SK-N-SH (cell line): ENCODE results near the gene EEFSEC. TPM values are rescaled to one million over a fixed set of nuclear protein-coding genes. Genes with fewer than 3 reads are reported as not detected.

Experiments
- CTCF ChIA-PET: fragments of 300-600, 350-600 bp; formaldehyde crosslinking; extraction: SDS; loops from one replicate; lab custom pipeline; 2021; lab: Yijun Ruan, JAX
- POLR2A ChIA-PET: fragments of 350-600 bp; sonication (Branson Sonifier 250); formaldehyde crosslinking; extraction: SDS; loops from one replicate; lab custom pipeline; 2020; ENCODE audit warnings: antibody characterized with exemption, inconsistent platforms; lab: Yijun Ruan, JAX
- DNase-seq: peaks from one replicate; pipeline ENCODE4 v3.0.0; 2012
- H2AFZ ChIP-seq: fragments of 200-600 bp; sonication (generic); 2 replicates; pipeline ENCODE4 v1.8.1; 2016; ENCODE audit warnings: antibody characterized with exemption, mild to moderate bottlenecking, low read depth
- H3F3A ChIP-seq: fragments of 200-600 bp; sonication (generic); replicated peaks from 2 replicates; pipeline ENCODE3; 2016; ENCODE audit warnings: antibody characterized with exemption, mild to moderate bottlenecking; ENCODE audit not compliant: insufficient read depth
- H3K27ac ChIP-seq, 2 experiments: fragments of 200-500 bp in 1 of 2; fragments of 200-600 bp in 1 of 2; sonication (Bioruptor generic) in 1 of 2; sonication (generic), shearing (Covaris generic) in 1 of 2; 2 replicates each; pipeline versions ENCODE4 v1.5.1 to v1.6.1; 2014 to 2016; ENCODE audit warnings: low read depth in 2 of 2, inconsistent platforms in 1 of 2, low read length in 1 of 2, mild to moderate bottlenecking in 1 of 2, mixed read lengths in 1 of 2
- H3K27me3 ChIP-seq: fragments of 200-600 bp; sonication (generic), shearing (Covaris generic); 2 replicates; pipeline ENCODE4 v1.6.1; 2016; ENCODE audit warnings: mixed run types; ENCODE audit not compliant: insufficient read depth
- H3K36me3 ChIP-seq, 2 experiments: fragments of 200-500 bp in 1 of 2; fragments of 200-600 bp in 1 of 2; sonication (Bioruptor generic) in 1 of 2; sonication (generic) in 1 of 2; replicated peaks in 1 of 2; 2 replicates each; pipeline versions ENCODE3 to v1.5.1; 2014 to 2016; ENCODE audit warnings: low read length in 1 of 2, mild to moderate bottlenecking in 1 of 2; ENCODE audit not compliant: insufficient read depth in 2 of 2, control insufficient read depth in 1 of 2
- H3K4me1 ChIP-seq, 2 experiments: fragments of 200-500 bp in 1 of 2; fragments of 200-600 bp in 1 of 2; sonication (Bioruptor generic) in 1 of 2; sonication (generic), shearing (Covaris generic) in 1 of 2; 2 replicates each; pipeline versions ENCODE4 v1.5.1 to v1.6.1; 2014 to 2016; ENCODE audit warnings: low read depth in 1 of 2, low read length in 1 of 2, mixed run types in 1 of 2; ENCODE audit not compliant: insufficient read depth in 2 of 2, control insufficient read depth in 1 of 2
- H3K4me2 ChIP-seq: fragments of 200-600 bp; sonication (generic), shearing (Covaris generic); 2 replicates; pipeline ENCODE4 v1.6.1; 2017; ENCODE audit warnings: mixed run types
- H3K4me3 ChIP-seq, 2 experiments: fragments of 200-500 bp in 1 of 2; fragments of 200-600 bp in 1 of 2; sonication (Bioruptor generic) in 1 of 2; sonication (generic), shearing (Covaris generic) in 1 of 2; 2 replicates each; pipeline versions ENCODE4 v1.5.1 to v1.8.1; 2014 to 2016; ENCODE audit warnings: low read depth in 2 of 2, inconsistent platforms in 1 of 2, low read length in 1 of 2, mild to moderate bottlenecking in 1 of 2, mixed read lengths in 1 of 2, moderate library complexity in 1 of 2
- H3K79me2 ChIP-seq: fragments of 200-600 bp; sonication (generic); 2 replicates; pipeline ENCODE4 v1.8.1; 2017; ENCODE audit warnings: mild to moderate bottlenecking; ENCODE audit not compliant: insufficient read depth
- H3K9ac ChIP-seq: fragments of 200-600 bp; sonication (generic); 2 replicates; pipeline ENCODE4 v1.6.1; 2017; ENCODE audit warnings: mixed run types
- H3K9me2 ChIP-seq: fragments of 200-600 bp; sonication (generic); 2 replicates; pipeline ENCODE4 v1.6.1; 2017; ENCODE audit warnings: mixed run types
- H3K9me3 ChIP-seq: fragments of 200-600 bp; sonication (generic); 2 replicates; pipeline ENCODE4 v1.6.1; 2017; ENCODE audit warnings: mixed run types, mild to moderate bottlenecking, moderate library complexity
- H4K20me1 ChIP-seq: fragments of 200-600 bp; sonication (generic); 2 replicates; pipeline ENCODE4 v1.6.1; 2017; ENCODE audit warnings: mild to moderate bottlenecking, mixed run types; ENCODE audit not compliant: insufficient read depth
- CHD2 ChIP-seq: fragments of 150-350 bp; IDR thresholded peaks from 2 replicates; pipeline ENCODE4 v1.6.1; 2018; ENCODE audit warnings: low read length; ENCODE audit not compliant: partially characterized antibody
- CTCF ChIP-seq: fragments of 200-600 bp; sonication (generic); IDR thresholded peaks from 2 replicates; pipeline ENCODE4 v1.6.1; 2017; ENCODE audit warnings: antibody characterized with exemption, mild to moderate bottlenecking, moderate library complexity
- ELF1 ChIP-seq: IDR thresholded peaks from 2 replicates; pipeline ENCODE4 v1.4.0; 2012
- FOXJ3 ChIP-seq: sonication (generic); formaldehyde crosslinking; IDR thresholded peaks from 2 replicates; pipeline ENCODE4 v1.5.1; 2020; ENCODE audit warnings: mild to moderate bottlenecking, missing genetic modification reagents
- NFIC ChIP-seq: IDR thresholded peaks from 2 replicates; pipeline ENCODE4 v1.4.0; 2012; ENCODE audit warnings: borderline replicate concordance
- POLR2AphosphoS5 ChIP-seq: IDR thresholded peaks from 2 replicates; pipeline ENCODE4 v1.6.1; 2012; ENCODE audit warnings: low read depth, low read length
- RFX5 ChIP-seq: IDR thresholded peaks from 2 replicates; pipeline ENCODE4 v1.6.1; 2012; ENCODE audit warnings: mild to moderate bottlenecking, improper control_type of control experiment, low read length
- RXRA ChIP-seq: IDR thresholded peaks from 2 replicates; pipeline ENCODE4 v1.4.0; 2012; ENCODE audit warnings: low read depth, mild to moderate bottlenecking, borderline replicate concordance
- USF2 ChIP-seq: fragments of 150-350 bp; IDR thresholded peaks from 2 replicates; pipeline ENCODE4 v1.6.1; 2017; ENCODE audit warnings: antibody characterized with exemption, low read length, low read depth, borderline replicate concordance
- WGBS: methylation state at CpG from one replicate; pipeline ENCODE4 v1.1.6; 2017; ENCODE audit warnings: low lambda C conversion rate; 5-methylcytosine and 5-hydroxymethylcytosine counted together
- polyA plus RNA-seq, 3 experiments: library from polyadenylated mRNA; depleted of rRNA; stranded (reverse); fragments of >200 nt; gene quantifications; 2 replicates each; pipeline ENCODE4 v1.2.3, GENCODE V29; 2012

The EEFSEC gene
- polyA plus RNA-seq, 1 of the 3 experiments (the other 2 are of a cell fraction) = 12.4 TPM

- 92% methylated on average over 10 of the region's 11 CpGs for WGBS
- Histone ChIP-seq H3K4me2 (no peak overlapping the region), H3K4me1 (peaks cover 0 to 90% of the 10 kb centered on the region in 2 experiments; a peak in 1 of 4 replicates), H3K9me2 (no peaks in the 10 kb centered on the region), H3F3A (no peaks in the 10 kb centered on the region), H4K20me1 (no peaks in the 10 kb centered on the region), H3K27me3 (no peaks in the 10 kb centered on the region), H2AFZ (no peak overlapping the region), H3K4me3 (no peak overlapping the region), H3K9ac (no peak overlapping the region), H3K9me3 (no peaks in the 10 kb centered on the region), H3K79me2 (no peaks in the 10 kb centered on the region), H3K36me3 (no peaks in the 10 kb centered on the region), H3K27ac (peak overlapping the region in 1 of 2 experiments; percentile 91; a peak in 2 of 4 replicates)
- no peak for DNase-seq
- POLR2A ChIA-PET = no interaction called here
- CTCF ChIA-PET = interaction anchor here (0.6 to 0.9 kb wide), 2 partner anchors 81 to 811 kb away, joined by 3 read pairs; no protein-coding TSS in a partner anchor
- no peak for TF ChIP-seq CTCF
- no peak for TF ChIP-seq POLR2AphosphoS5
- no peak for TF ChIP-seq CHD2
Observed at GRCh38 chr3:128402319-128402718, 249.0 kb downstream of the EEFSEC start.

- CTCF ChIA-PET = interaction anchor here (0.6 to 1.9 kb wide), 3 partner anchors 11 to 812 kb away, joined by 3 to 6 read pairs (median 3); no protein-coding TSS in a partner anchor
- POLR2A ChIA-PET = no interaction called here
Observed at GRCh38 chr3:128402998-128403397, 249.7 kb downstream of the EEFSEC start.

More at GRCh38 chr3:128402998-128403397, 249.7 kb downstream of the EEFSEC start:
- Histone ChIP-seq H3K4me2 (no peak overlapping the region), H2AFZ (no peak overlapping the region), H3K79me2 (no peaks in the 10 kb centered on the region), H3K9me2 (no peaks in the 10 kb centered on the region), H3K9ac (no peak overlapping the region), H3K4me1 (peaks cover 0 to 90% of the 10 kb centered on the region in 2 experiments; a peak in 2 of 4 replicates), H4K20me1 (no peaks in the 10 kb centered on the region), H3K27me3 (no peaks in the 10 kb centered on the region), H3K9me3 (no peaks in the 10 kb centered on the region), H3F3A (no peaks in the 10 kb centered on the region), H3K27ac (peak overlapping the region in 1 of 2 experiments; percentile 91; a peak in 2 of 4 replicates), H3K4me3 (no peak overlapping the region)
- DNase-seq = no peak
- 94% methylated on average over 5 of the region's 6 CpGs for WGBS
- no peak for TF ChIP-seq USF2
- TF ChIP-seq RFX5 = no peak
- TF ChIP-seq NFIC = no peak
- TF ChIP-seq RXRA = no peak
- 0 out of 2 replicates have a peak, but pooled peaks have one; percentile 25 for TF ChIP-seq FOXJ3 (CRISPR knock-in tag)
- no peak for TF ChIP-seq ELF1
- TF ChIP-seq, all 33 proteins: peak for 1
- no peaks in the 10 kb centered on the region for H3K36me3 ChIP-seq
